Measurements from ENCODE around the gene TADA2B. TPM values are rescaled to one million over a fixed set of nuclear protein-coding genes. Genes with fewer than 3 reads are reported as not detected.
"Not testable (repeated sequence)": the region's sequence is repeated elsewhere in the genome, so short reads cannot be mapped to it uniquely, and the experiment has no call there.

Gene TADA2B
- total RNA-seq, 1 experiment from 2014 or later = 15.2 TPM

DNA sequence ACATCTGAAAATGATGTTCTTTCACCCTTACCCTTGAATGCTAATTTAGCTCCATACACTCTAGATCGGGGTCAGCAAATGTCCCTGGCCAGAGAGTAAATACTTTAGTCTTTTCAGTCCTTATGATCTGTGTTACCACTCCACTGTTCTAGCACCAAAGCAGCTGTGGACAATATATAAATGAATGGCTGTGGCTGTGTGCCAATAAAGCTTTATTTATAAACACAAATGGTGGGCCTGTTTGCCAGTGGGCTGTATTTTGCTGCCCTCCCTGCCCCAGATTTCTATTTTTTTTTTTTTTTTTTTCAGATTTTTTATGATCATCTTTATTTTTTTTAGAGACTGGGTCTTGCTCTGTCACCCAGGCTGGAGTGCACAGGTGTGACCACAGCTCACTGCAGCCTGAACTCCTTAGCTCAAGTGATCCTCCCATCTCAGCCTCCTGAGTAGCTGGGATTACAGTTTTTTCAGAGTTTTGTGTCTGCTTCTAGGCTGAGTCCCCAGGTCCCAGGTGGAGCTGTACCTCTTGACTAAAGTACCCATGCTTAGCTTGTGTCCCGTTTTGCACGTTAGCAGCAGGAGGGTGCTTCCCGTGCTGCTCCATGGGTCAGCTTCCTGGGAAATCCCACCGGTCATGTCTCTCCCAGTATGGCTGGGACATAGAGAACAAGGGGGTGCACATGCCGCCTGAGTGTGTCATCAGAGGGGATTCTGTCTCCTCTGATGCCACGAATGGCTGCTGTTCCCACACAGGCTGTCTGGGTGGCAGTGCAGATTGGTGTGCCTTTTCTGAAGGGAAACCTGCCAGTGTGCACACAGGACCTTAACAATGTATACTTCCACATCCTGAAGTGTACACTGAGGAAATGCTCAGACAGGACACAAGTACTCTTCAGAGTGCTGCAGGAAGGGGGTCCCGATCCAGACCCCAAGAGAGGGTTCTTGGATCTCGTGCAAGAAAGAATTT, 40.7 kb downstream of the TADA2B start:
- Histone ChIP-seq H3K27me3 (replicated peaks; ENCODE audit: insufficient read depth, low read depth, low read length, poor library complexity) (no peaks in the 10 kb centered on the region), H3K27ac (ENCODE audit: low read depth, low read length, poor library complexity, severe bottlenecking) (no peak overlapping the region), H3K4me1 (ENCODE audit: insufficient read depth, low read length, poor library complexity, severe bottlenecking) (peaks cover 7% of the 10 kb centered on the region), H3K36me3 (ENCODE audit: insufficient read depth, low read length, poor library complexity, severe bottlenecking) (no peaks in the 10 kb centered on the region), H3K9me3 (ENCODE audit: low read depth, low read length, poor library complexity, severe bottlenecking) (no peaks in the 10 kb centered on the region), H3K4me3 (ENCODE audit: low read depth, low read length, poor library complexity, severe bottlenecking) (no peak overlapping the region)
- POLR2A ChIA-PET (ENCODE audit: low non-redundant PET) = interaction anchor here (0.6 kb wide), 1 partner anchor 300 kb away, joined by 11 read pairs; no protein-coding TSS in a partner anchor
- TF ChIP-seq, protein P1, sequence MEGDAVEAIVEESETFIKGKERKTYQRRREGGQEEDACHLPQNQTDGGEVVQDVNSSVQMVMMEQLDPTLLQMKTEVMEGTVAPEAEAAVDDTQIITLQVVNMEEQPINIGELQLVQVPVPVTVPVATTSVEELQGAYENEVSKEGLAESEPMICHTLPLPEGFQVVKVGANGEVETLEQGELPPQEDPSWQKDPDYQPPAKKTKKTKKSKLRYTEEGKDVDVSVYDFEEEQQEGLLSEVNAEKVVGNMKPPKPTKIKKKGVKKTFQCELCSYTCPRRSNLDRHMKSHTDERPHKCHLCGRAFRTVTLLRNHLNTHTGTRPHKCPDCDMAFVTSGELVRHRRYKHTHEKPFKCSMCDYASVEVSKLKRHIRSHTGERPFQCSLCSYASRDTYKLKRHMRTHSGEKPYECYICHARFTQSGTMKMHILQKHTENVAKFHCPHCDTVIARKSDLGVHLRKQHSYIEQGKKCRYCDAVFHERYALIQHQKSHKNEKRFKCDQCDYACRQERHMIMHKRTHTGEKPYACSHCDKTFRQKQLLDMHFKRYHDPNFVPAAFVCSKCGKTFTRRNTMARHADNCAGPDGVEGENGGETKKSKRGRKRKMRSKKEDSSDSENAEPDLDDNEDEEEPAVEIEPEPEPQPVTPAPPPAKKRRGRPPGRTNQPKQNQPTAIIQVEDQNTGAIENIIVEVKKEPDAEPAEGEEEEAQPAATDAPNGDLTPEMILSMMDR (conservative IDR thresholded peaks at IDR 0.05; ENCODE audit: low read depth, low read length) = no peak
- TF ChIP-seq EZH2 (IDR thresholded peaks at IDR 0.05; ENCODE audit: borderline replicate concordance, low read depth, low read length, poor library complexity, severe bottlenecking) = no peak
- intact Hi-C loops (cut with micrococcal nuclease; ENCODE audit: unreplicated experiment) = no loop called here
- DNase-seq (ENCODE audit: low spot score) = no peak
- no TSS peak for BruUV-seq (replicated peaks)
- CTCF ChIA-PET = interaction anchor here (0.7 to 2.5 kb wide), 3 partner anchors 41 to 471 kb away, joined by 3 to 10 read pairs (median 4); partner anchors contain the start of gene TADA2B

DNA sequence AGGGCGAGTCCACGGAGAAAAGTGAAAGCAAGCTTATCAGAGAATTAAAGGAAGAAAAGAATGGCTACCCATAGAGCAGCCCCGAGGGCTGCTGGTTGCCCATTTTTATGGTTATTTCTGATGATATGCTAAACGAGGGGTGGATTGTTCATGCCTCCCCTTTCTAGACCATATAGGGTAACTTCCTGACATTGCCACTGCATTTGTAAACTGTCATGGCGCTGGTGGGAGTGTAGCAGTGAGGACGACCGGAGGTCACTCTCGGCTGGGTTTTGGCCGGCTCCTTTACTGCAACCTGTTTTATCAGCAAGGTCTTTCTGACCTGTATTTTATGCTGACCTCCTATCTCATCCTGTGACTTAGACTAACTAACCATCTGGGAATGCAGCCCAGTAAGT, 41.4 kb downstream of the TADA2B start:
- BruUV-seq (replicated peaks); intact Hi-C loops (cut with micrococcal nuclease; ENCODE audit: unreplicated experiment): not testable (repeated sequence)

DNA sequence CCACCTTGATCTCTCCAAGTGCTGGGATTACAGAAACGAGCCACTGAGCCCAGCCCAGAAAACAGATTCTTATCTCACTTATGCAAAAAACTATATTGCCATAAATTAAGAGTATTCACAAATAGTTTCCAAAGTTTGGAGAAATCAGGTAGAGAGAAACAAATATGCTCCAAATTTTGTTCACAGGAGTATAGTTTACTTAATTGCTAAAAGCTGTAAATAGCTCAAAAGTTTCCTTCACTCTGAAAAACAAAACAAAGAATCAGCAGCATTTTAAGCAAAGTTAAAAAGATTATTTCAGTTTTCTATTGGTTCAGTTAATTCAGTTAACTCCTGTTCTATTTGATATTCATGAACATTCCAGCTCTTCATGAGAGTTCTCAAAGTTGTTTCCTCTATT, 43.2 kb downstream of the TADA2B start:
- Histone ChIP-seq H3K9me3 (ENCODE audit: low read depth, low read length, poor library complexity, severe bottlenecking) (no peaks in the 10 kb centered on the region), H3K27me3 (replicated peaks; ENCODE audit: insufficient read depth, low read depth, low read length, poor library complexity) (no peaks in the 10 kb centered on the region), H3K36me3 (ENCODE audit: insufficient read depth, low read length, poor library complexity, severe bottlenecking) (no peaks in the 10 kb centered on the region), H3K4me1 (ENCODE audit: insufficient read depth, low read length, poor library complexity, severe bottlenecking) (peaks cover 17% of the 10 kb centered on the region), H3K4me3 (ENCODE audit: low read depth, low read length, poor library complexity, severe bottlenecking) (no peak overlapping the region), H3K27ac (ENCODE audit: low read depth, low read length, poor library complexity, severe bottlenecking) (no peak overlapping the region)
- ChIA-PET POLR2A (ENCODE audit: low non-redundant PET) (no interaction called here), CTCF (interaction anchor here (0.7 kb wide), 1 partner anchor 18 kb away, joined by 12 read pairs; the partner anchor contains the start of gene GRPEL1)
- TF ChIP-seq, protein P1 (conservative IDR thresholded peaks at IDR 0.05; ENCODE audit: low read depth, low read length) = no peak
- no peak for TF ChIP-seq EZH2 (IDR thresholded peaks at IDR 0.05; ENCODE audit: borderline replicate concordance, low read depth, low read length, poor library complexity, severe bottlenecking)
- no TSS peak for BruUV-seq (replicated peaks)
- intact Hi-C loops (cut with micrococcal nuclease; ENCODE audit: unreplicated experiment) = no loop called here
- no peak for DNase-seq (ENCODE audit: low spot score)

More for the DNA sequence above, 41.4 kb downstream of the TADA2B start:
- POLR2A ChIA-PET (ENCODE audit: low non-redundant PET); H3K27ac ChIP-seq (ENCODE audit: low read depth, low read length, poor library complexity, severe bottlenecking); H3K27me3 ChIP-seq (replicated peaks; ENCODE audit: insufficient read depth, low read depth, low read length, poor library complexity); DNase-seq (ENCODE audit: low spot score); H3K4me3 ChIP-seq (ENCODE audit: low read depth, low read length, poor library complexity, severe bottlenecking); H3K36me3 ChIP-seq (ENCODE audit: insufficient read depth, low read length, poor library complexity, severe bottlenecking); CTCF ChIA-PET; H3K9me3 ChIP-seq (ENCODE audit: low read depth, low read length, poor library complexity, severe bottlenecking): not testable (repeated sequence)
- H3K4me1 ChIP-seq (ENCODE audit: insufficient read depth, low read length, poor library complexity, severe bottlenecking) = peaks cover 14% of the 10 kb centered on the region
